SJSA1 (cell line): ENCODE measurements around the gene STIM1. TPM values are rescaled to one million over a fixed set of nuclear protein-coding genes. Genes with fewer than 3 reads are reported as not detected.
"Not testable (repeated sequence)": the region's sequence is repeated elsewhere in the genome, so short reads cannot be mapped to it uniquely, and the experiment has no call there.

ENCODE experiments used
- DNase-seq, 2 experiments: peaks; one replicate each; pipeline ENCODE4 v3.0.0-alpha.2; 2015 to 2020; ENCODE audit warnings: low spot score in 2 of 2, low read depth in 1 of 2
- H3K27ac ChIP-seq: fragments of 250-450 bp; sonication (Bioruptor Pico); 2 replicates; pipeline ENCODE4 v1.5.1; 2020; ENCODE audit warnings: mild to moderate bottlenecking, moderate library complexity
- H3K27me3 ChIP-seq: fragments of 250-450 bp; sonication (Bioruptor Pico); replicated peaks from 2 replicates; pipeline ENCODE4 v1.5.1; 2020; ENCODE audit warnings: mild to moderate bottlenecking, moderate library complexity
- H3K36me3 ChIP-seq: fragments of 250-450 bp; sonication (Bioruptor Pico); 2 replicates; pipeline ENCODE4 v1.5.1; 2020; ENCODE audit warnings: mild to moderate bottlenecking
- H3K4me1 ChIP-seq: fragments of 250-450 bp; sonication (Bioruptor Pico); replicated peaks from 2 replicates; pipeline ENCODE4 v1.6.1; 2021; ENCODE audit warnings: mild to moderate bottlenecking
- H3K4me3 ChIP-seq: fragments of 250-450 bp; sonication (Bioruptor Pico); 2 replicates; pipeline ENCODE4 v1.5.1; 2020; ENCODE audit warnings: mild to moderate bottlenecking
- H3K9me3 ChIP-seq: fragments of 250-450 bp; sonication (Bioruptor Pico); replicated peaks from 2 replicates; pipeline ENCODE4 v1.5.1; 2020; ENCODE audit warnings: mild to moderate bottlenecking
- total RNA-seq: library from RNA; depleted of rRNA; stranded (reverse); fragments of >200 nt; shearing (Covaris generic); gene quantifications from 2 replicates; pipeline ENCODE4 v1.2.3, GENCODE V29; 2014

Gene STIM1
- total RNA-seq, 1 experiment from 2014 or later, result 87.2 TPM

DNA sequence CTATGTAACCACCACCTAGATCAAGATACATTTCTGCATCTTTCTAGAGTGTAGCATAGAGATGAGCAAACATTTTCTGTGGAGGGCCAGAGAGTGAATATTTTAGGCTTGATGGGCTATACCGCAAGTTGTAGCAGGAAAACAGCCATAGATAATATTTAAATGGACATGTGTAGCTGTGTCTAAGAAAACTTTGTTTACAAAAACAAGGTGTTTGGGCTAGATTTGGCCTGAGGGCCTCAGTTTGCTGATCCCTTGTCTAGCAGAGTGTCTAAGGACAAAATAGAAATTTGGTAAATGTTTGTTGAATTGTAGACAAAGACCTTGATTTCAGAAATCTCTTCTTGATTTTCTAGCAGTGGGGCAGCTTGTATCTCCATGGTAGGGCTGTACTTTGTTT, 36.3 kb downstream of the STIM1 start:
- Histone ChIP-seq H3K4me3 (no peak overlapping the region), H3K4me1 (peaks cover 25% of the 10 kb centered on the region), H3K27me3 (no peaks in the 10 kb centered on the region), H3K27ac (no peak overlapping the region), H3K36me3 (no peaks in the 10 kb centered on the region; the same call in 1 of the 2 replicates), H3K9me3 (no peaks in the 10 kb centered on the region)
- no peak for DNase-seq

GRCh38 chr11:3892156-3892555, 36.7 kb downstream of the STIM1 start:
- Histone ChIP-seq H3K27ac (no peak overlapping the region), H3K4me1 (peaks cover 25% of the 10 kb centered on the region), H3K36me3 (no peaks in the 10 kb centered on the region; the same call in 1 of the 2 replicates), H3K9me3 (no peaks in the 10 kb centered on the region), H3K4me3 (no peak overlapping the region), H3K27me3 (no peaks in the 10 kb centered on the region)
- DNase-seq, result no peak

DNA sequence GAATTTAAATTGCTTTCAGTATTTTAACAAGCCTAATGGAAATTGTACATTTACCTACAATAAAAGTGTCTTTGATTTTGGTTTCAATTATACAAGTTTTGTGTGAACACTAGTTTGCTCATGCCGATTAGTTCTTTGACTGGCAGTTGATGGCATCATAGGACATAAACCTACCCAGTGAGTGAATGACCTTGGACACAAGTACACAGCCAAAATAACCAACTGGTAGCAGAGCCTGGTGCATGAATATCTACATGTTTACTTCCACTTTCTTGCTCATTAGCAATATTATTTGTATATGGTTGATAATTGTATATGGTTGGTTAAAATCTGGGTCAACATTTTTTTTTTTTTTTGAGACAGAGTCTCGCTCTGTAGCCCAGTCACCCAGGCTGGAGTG, 37.8 kb downstream of the STIM1 start:
- Histone ChIP-seq H3K27me3 (no peaks in the 10 kb centered on the region), H3K4me1 (peaks cover 25% of the 10 kb centered on the region), H3K27ac (no peak overlapping the region), H3K36me3 (no peaks in the 10 kb centered on the region; the same call in 1 of the 2 replicates), H3K4me3 (no peak overlapping the region), H3K9me3 (no peaks in the 10 kb centered on the region)
- DNase-seq, result no peak

DNA sequence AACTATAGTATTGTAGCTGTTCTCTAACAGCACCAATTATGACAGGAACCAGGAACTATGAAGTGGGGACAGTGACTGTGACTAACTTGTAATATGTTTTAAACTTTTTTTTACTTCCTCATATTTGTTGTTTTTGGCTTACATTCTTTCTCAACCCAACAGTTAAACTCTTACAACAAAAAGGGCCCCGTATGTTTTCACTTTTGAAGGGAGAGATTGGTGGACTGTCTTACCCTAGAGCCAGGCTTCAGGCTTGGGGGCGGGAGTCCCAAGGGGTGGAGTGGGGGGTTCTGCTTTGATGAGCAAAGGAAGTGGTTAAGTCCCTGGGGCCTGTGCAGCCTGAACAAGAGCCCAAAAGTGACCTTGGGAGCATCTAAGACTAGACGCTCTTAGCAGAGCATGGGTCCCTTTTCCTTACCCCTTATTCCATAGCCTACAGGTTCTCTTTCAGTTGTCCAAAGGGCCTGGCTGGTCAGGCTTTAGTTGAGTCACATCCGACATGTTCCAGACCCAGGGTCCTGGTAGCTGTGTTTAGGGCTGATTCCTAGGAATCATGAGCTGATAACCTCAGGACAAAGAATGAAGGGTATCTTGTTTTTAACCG, 38.8 kb downstream of the STIM1 start:
- no peak overlapping the region for H3K4me3 ChIP-seq
- peak; percentile 79 to 80 for DNase-seq
- peaks cover 25% of the 10 kb centered on the region for H3K4me1 ChIP-seq
- no peaks in the 10 kb centered on the region for H3K27me3 ChIP-seq
- H3K9me3 ChIP-seq, result no peaks in the 10 kb centered on the region
- peak overlapping the region; percentile 66 for H3K27ac ChIP-seq
- no peaks in the 10 kb centered on the region; the same call in 1 of the 2 replicates for H3K36me3 ChIP-seq

DNA sequence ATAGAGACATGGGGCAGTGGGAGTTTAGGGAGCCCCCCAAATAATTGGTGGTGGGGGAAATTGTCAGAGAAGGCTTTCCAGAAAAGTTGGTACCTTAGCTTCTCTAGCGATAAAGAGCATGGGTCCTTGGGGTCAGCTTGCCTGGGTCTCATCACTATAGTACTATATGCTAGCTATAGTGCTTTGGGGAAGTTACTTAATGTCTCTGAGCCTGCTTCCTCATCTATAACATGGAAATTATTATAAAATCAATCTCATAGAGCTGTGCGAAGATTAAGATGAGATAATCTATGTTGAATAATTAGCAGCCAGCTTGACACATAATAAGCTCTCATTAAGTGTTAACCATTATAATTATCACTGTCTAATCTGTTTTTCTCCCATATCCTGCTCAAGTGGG, 41.2 kb downstream of the STIM1 start:
- Histone ChIP-seq H3K27ac (no peak overlapping the region), H3K9me3 (no peaks in the 10 kb centered on the region), H3K4me3 (no peak overlapping the region), H3K4me1 (peaks cover 25% of the 10 kb centered on the region), H3K36me3 (no peaks in the 10 kb centered on the region; the same call in 1 of the 2 replicates), H3K27me3 (no peaks in the 10 kb centered on the region)
- DNase-seq, result no peak

DNA sequence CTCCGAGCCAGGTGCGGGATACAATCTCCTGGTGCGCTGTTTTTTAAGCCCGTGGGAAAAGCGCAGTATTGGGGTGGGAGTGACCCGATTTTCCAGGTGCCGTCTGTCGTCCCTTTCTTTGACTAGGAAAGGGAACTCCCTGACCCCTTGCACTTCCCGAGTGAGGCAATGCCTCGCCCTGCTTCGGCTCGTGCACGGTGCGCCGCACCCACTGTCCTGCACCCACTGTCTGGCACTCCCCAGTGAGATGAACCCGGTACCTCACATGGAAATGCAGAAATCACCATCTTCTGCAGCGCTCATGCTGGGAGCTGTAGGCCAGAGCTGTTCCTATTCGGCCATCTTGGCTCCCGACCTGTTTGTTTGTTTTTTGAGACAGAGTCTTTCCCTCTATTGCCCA, 44.8 kb downstream of the STIM1 start:
- H3K27ac ChIP-seq, DNase-seq, H3K4me3 ChIP-seq, H3K36me3 ChIP-seq, H3K9me3 ChIP-seq, H3K27me3 ChIP-seq: not testable (repeated sequence)
- H3K4me1 ChIP-seq, result peaks cover 18% of the 10 kb centered on the region

DNA sequence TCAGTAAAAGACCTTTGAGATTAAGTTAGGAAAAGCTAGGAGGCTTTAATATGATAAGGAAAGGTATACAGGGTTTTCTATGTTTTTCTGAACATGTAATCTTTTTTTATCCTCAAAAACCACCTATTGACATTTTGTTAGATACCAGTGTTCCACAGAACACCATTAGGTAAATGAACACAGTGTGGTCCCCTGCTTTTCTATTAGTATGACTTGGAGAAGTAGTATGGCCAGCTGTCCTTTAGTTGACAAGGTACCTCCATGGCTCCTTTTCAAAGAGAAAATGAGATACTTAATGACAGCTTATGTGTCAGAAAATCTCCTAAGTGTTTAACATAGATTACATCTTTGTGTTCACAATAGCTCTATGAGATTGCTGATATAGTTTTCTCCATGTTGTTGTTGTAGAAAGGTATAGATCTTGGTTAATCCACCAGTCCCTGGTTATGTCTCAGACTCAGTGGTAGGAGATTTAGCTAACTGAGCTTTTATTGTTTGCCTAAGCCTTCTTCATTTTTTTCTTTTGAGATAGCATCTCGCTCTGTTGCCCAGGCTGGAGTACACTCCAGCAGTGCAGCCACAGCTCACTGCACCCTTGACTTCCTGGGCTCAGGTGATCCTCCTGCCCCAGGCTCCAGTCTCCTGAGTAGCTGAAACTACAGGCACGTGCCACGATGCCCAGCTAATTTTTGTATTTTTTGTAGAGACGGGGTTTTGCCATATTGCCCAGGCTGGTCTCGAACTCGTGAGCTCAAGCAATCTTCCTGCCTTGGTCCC, 46.0 kb downstream of the STIM1 start:
- Histone ChIP-seq H3K4me3 (no peak overlapping the region), H3K4me1 (peaks cover 26% of the 10 kb centered on the region), H3K36me3 (no peaks in the 10 kb centered on the region), H3K27ac (no peak overlapping the region), H3K9me3 (no peaks in the 10 kb centered on the region), H3K27me3 (no peaks in the 10 kb centered on the region)
- DNase-seq, result no peak

DNA sequence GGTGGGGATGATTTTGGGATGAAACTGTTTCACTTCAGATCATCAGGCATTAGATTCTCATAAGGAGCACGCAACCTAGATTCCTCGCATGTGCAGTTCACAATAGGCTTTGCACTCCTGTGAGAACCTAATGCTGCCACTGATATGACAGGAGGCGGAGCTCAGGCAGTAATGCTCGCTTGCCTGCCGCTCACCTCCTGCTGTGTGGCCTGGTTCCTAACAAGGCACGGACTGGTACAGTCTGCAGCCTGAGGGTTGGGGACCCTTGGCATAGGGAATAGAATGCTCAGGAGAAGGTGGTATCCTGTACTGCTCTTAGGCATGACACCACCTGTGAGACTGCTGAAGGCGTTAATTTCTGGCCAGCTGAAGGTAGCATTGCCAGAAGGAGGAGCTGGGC, 47.0 kb downstream of the STIM1 start:
- Histone ChIP-seq H3K36me3 (no peaks in the 10 kb centered on the region), H3K9me3 (no peaks in the 10 kb centered on the region), H3K27me3 (no peaks in the 10 kb centered on the region), H3K4me3 (no peak overlapping the region), H3K4me1 (peaks cover 32% of the 10 kb centered on the region), H3K27ac (no peak overlapping the region)
- no peak for DNase-seq

DNA sequence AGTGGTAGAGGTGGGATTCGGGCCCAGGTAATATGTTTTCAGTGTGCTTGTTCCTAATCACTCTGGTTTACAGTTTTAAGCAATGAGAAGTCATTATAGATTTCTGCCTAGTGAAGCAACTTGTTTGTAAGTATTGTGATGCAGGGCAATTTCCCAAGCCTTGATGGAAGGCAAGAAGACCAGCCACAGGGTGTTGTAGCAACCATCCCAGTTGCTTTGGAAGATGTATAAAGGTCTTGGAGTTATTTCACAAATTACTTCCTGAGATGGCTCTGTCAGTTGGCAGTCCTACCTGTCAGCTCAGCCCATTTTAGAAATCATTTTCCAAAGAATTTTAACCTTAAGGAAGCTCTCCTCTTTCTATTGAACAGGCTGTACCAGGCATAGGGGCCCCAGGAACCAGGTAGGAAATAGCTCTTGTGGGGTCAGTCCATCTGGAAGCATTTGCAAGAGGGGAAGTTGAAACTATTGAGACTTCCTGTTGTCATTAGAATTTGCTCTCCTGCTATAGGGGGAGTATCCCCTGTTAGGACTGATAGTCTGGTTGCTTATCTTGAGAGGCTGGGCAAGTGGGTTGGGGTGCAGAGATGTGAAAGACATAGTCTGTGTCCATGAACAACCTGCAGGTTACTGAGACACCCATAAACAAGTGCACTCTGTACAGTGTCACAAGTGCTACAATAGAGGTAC, 47.9 kb downstream of the STIM1 start:
- Histone ChIP-seq H3K4me3 (no peak overlapping the region), H3K27me3 (no peaks in the 10 kb centered on the region), H3K9me3 (no peaks in the 10 kb centered on the region), H3K4me1 (peaks cover 37% of the 10 kb centered on the region), H3K36me3 (no peaks in the 10 kb centered on the region), H3K27ac (no peak overlapping the region)
- no peak for DNase-seq

- Histone ChIP-seq H3K27ac (peak overlapping the region; percentile 85), H3K4me1 (peaks cover 37% of the 10 kb centered on the region), H3K27me3 (no peaks in the 10 kb centered on the region), H3K4me3 (no peak overlapping the region), H3K9me3 (no peaks in the 10 kb centered on the region), H3K36me3 (no peaks in the 10 kb centered on the region)
- peak in 1 of 2 experiments; percentile 33 for DNase-seq
Observed at GRCh38 chr11:3904228-3904627, 48.8 kb downstream of the STIM1 start.

DNA sequence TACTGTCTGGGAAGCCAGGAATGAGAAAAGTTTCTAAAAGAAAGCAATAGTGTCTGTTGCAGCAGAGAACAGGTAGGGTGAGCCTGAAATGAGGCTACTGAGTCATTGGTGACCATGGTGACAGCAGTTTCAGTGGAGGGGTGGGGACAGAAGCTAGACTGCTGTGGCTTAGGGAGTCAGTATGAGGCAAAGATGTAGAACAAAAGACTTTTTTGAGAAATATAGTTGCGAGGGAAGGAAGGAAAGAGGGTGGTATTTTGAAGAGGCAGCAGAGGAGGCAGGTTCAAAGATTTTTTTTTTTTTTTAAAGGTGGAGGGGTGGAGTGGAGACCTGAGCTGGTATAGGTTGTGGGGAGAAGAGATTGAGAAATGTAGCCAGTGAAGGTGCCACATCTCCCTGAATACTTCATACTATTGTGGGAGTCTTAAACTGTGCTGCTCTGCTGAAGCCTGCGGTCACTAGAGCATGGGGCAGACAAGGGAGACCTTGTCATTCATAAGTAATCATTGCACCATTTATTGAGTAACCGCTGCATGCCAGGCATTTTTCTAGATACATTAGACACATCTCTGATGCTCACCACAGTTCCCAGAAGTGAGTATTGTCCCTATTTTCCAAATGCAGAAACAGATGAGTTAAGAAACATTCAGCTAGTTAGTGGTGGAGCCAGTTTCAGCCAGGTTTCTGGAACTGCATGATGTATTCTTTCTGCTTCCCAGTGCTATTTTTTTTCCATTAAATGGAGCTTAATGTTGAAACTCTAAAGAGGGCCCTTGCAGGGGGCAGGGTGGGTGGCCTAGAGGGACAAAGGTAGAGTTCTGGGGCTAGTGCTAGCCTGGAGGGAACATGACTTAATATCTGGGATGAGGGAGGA, 49.9 kb downstream of the STIM1 start:
- peaks cover 37% of the 10 kb centered on the region for H3K4me1 ChIP-seq
- H3K27ac ChIP-seq, result peak overlapping the region; percentile 85
- H3K27me3 ChIP-seq, result no peaks in the 10 kb centered on the region
- DNase-seq, result peak; percentile 91 to 92
- no peak overlapping the region for H3K4me3 ChIP-seq
- H3K36me3 ChIP-seq, result no peaks in the 10 kb centered on the region
- no peaks in the 10 kb centered on the region for H3K9me3 ChIP-seq

GRCh38 chr11:3906166-3906565, 50.7 kb downstream of the STIM1 start:
- Histone ChIP-seq H3K27me3 (no peaks in the 10 kb centered on the region), H3K9me3 (no peaks in the 10 kb centered on the region), H3K4me1 (peaks cover 37% of the 10 kb centered on the region), H3K36me3 (no peaks in the 10 kb centered on the region), H3K4me3 (no peak overlapping the region), H3K27ac (peak overlapping the region; percentile 85)
- no peak for DNase-seq

DNA sequence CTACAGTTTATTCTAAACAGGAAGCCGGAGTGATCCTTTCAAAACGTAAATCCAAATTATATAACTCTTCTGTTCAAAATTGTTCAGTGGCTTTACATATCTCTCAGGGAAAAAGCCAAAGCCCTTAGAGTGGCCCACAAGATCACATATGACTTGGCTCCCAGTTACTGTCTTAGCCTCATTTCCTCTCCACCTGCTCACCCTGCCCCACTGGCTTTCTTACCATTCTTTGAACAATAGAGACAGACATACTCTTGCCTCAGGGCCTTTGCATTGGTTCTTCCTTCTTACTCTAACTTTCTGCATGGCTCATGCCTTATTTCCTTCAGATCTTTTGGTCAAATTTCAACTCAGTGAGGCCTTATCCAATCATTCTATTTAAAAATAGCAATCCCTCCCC, 52.1 kb downstream of the STIM1 start:
- Histone ChIP-seq H3K27me3 (no peaks in the 10 kb centered on the region), H3K36me3 (no peaks in the 10 kb centered on the region), H3K4me3 (no peak overlapping the region), H3K27ac (no peak overlapping the region), H3K4me1 (peaks cover 37% of the 10 kb centered on the region), H3K9me3 (no peaks in the 10 kb centered on the region)
- no peak for DNase-seq
